ENCODE measurements around the gene GIMAP5. TPM values are rescaled to one million over a fixed set of nuclear protein-coding genes. Genes with fewer than 3 reads are reported as not detected.
A peak's percentile ranks its signal among the peaks of the same experiment; 100 is the strongest.
"Not testable (repeated sequence)": the region's sequence is repeated elsewhere in the genome, so short reads cannot be mapped to it uniquely, and the experiment has no call there.

Gene GIMAP5
- total RNA-seq, 1 experiment from 2014 or later = not detected

DNA sequence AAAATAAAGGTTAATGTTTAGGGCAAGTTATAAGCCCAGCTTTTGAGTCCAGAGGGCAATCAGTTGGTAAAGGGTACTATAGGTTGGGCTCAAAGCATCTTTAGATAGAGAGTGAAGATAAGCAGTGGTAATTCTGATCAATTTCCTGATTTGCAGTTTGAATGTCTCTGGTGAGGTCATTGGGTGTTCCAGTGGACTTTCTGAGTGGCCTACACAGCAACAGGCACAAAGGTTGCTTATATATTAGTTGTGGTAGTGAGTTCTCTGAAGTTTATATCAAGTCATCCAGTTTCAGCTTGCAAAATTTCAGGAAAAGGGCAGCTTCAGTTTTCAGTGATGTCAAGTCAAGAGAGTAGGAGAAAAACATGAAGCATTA is 29.1 kb downstream of the GIMAP5 start:
- DNase-seq (ENCODE audit: extremely low read depth, low read depth) = no peak

- DNase-seq (ENCODE audit: extremely low read depth, low read depth) = no peak
These were observed 32.5 kb downstream of the GIMAP5 start for GRCh38 chr7:150769768-150770167.

DNA sequence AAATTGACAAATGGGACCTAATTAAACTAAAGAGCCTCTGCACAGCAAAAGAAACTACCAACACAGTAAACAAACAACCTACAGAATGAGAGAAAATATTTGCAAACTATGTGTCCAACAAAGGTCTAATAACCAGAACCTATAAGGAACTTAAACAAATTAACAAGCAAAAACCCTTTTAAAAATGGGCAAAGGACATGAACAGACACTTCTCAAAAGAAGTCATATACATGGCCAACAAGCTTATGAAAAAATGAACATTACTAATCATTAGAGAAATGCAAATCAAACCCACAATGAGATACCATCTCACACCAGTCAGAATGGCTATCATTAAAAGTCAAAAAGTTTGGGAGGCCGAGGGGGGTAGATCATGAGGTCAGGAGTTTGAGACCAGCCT is 36.9 kb downstream of the GIMAP5 start:
- DNase-seq (ENCODE audit: extremely low read depth, low read depth) = not testable (repeated sequence)

DNA sequence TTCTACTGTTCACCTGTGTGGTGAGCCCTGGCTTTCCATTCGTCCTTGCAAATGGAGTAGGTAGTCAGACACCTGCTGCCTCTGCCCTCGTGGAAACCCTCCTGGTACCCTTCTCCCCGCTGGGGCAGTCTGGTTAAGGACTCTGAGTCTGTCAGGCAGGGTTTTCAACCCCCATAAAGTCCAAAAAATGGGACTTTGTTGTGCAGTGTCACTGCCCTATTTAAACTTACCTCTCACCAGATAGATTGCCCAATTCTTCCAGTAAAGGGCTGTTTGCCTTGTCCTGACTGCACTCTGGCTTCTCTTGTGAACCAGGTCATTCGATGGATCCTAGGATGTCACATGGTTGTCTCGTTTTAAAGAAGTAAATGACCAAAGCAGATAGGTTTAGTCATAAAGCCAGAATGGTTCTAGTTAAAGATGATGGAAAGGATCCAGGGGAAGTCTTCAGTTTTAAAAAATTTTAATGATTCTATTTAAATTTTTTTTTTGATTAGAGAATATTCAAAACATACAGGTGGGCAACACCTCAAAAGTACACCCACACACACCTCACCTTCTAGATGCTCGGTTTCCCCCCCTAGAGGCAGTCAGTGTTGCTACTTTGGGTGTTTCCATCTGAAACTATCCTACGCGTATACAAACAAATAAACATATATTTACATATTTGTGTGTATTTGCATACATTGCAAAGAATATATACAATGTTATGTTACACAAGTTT is 41.0 kb downstream of the GIMAP5 start:
- no peak for DNase-seq (ENCODE audit: extremely low read depth, low read depth)

DNA sequence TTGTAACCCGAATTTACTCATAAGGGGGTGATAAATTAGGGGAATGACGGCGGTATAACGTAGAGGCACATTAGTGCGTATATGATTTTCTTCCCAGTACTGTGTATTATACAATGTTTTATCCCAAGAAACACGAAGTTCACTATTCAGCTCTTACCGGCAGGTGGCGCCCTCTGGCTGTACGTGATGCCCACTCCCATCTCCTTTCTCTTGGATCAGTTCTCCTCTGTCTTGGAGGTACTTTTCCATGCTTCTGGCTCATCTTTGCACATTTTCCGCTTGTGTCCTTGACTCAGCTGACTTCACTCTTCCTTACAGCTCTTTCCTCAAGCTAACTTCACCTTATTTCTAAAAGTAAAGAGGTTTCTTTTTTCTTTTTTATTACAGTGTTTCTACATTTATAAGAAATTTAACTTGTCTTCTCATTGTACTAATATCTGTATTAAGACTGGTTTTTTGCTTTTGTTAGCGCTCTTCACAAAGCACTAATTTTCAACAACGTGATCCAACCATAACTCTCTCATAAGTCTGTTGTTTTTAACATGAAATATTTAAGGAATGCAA is 41.6 kb downstream of the GIMAP5 start:
- peak; percentile 70 for DNase-seq (ENCODE audit: extremely low read depth, low read depth)

DNA sequence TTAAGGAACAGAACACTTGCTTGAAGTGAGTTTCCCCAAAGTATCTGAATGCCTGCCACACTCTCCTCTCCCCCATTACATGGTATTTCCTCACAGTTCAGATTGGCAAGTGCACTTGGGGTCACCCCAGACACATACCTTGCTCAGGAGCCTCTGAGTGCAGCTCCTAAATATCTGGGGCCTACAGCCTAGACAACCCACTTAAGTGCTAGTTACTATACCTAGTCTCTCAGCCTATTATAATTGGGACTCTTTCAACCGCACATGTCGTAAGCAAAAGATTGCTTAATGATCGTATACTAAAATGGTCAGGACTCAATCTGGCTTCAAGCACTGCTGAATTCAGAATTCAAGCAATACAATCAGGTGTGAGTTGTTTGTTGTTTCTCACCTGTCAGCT is 43.1 kb downstream of the GIMAP5 start:
- no peak for DNase-seq (ENCODE audit: extremely low read depth, low read depth)

- DNase-seq (ENCODE audit: extremely low read depth, low read depth) = no peak
These were observed 43.9 kb downstream of the GIMAP5 start for GRCh38 chr7:150781103-150781502.

- no peak for DNase-seq (ENCODE audit: extremely low read depth, low read depth)
These were observed 44.7 kb downstream of the GIMAP5 start for GRCh38 chr7:150781961-150782360.

GRCh38 chr7:150784120-150784736 is 47.0 kb downstream of the GIMAP5 start:
- no peak for DNase-seq (ENCODE audit: extremely low read depth, low read depth)

- no peak for DNase-seq (ENCODE audit: extremely low read depth, low read depth)
These were observed 47.7 kb downstream of the GIMAP5 start for GRCh38 chr7:150784954-150785353.

GRCh38 chr7:150787321-150788281 is 50.4 kb downstream of the GIMAP5 start:
- no peak for DNase-seq (ENCODE audit: extremely low read depth, low read depth)

- no peak for DNase-seq (ENCODE audit: extremely low read depth, low read depth)
These were observed 51.5 kb downstream of the GIMAP5 start for GRCh38 chr7:150788474-150789269.

DNA sequence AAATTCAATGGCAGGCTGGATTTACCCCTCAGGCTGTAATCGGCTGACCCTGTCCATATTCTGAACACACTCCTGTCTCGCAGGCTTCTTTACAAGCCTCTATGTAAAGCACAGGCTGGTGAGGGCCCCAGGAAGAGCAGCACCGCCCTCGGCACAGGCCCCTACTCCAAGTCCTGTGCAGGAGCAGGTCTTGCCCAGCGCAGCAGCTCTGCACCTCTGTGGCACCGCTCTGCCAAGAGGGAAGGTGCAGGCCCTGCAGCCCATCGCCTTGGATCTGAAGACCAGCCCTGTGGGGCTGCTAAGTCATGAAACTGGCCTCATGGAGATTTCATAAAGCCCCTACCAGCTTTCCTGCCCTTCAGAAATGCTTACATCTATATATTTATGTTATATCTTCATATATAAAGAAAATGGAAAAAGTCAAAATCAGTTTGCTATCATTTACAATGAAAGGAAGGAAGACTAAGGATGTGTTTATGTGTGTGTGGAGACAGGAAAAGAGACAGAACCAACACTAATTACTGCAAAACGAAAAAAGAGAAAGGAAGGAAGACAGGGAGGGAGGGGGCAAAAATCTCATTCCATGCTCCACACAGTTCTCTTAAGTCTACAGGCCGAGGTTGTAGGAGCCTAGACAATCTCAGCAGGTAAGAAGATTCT is 53.3 kb downstream of the GIMAP5 start:
- DNase-seq (ENCODE audit: extremely low read depth, low read depth) = no peak

GRCh38 chr7:150791304-150791703 is 54.1 kb downstream of the GIMAP5 start:
- DNase-seq (ENCODE audit: extremely low read depth, low read depth) = no peak

GRCh38 chr7:150791746-150792452 is 54.7 kb downstream of the GIMAP5 start:
- no peak for DNase-seq (ENCODE audit: extremely low read depth, low read depth)

All from NCI-H460 (cell line).